Measurements from ENCODE around the gene ARSI. TPM values are rescaled to one million over a fixed set of nuclear protein-coding genes. Genes with fewer than 3 reads are reported as not detected.

Gene ARSI
- polyA plus RNA-seq, 2 donors = 0.77 to 1.6 TPM

DNA sequence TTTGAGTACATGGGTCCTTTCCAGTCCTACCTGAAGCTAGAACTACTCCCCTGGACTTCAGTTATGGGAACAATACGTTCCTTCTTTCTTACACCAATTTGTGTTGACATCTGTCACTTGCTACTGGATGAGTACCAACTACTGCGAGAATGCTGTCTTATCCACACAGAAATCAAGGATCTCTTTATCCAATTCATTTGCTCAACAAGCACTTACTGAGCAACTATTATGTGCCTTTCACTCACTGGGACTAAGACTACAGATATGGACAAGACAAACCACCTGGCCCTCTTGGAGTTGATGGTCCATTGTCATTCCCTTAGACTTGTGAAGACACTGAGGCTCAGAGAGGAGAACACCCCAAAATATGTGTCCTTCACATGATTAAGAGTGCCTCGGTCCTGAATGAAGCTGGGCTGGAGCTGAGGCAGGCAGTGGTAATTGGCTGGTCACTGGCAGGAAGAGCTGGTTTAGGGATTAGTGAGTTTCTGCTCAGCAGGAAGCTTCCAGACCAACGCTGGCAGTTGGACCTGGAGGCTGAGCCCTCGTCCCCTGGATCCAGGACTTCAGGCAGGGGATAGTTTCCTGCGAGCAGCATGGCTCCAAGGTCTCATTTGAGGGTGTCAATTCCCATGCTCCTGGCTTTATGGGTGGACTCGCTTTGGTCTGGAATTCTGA, 8.4 kb upstream of the ARSI start:
- H3K27me3 ChIP-seq (ENCODE audit: control insufficient read depth in 1 of 2, insufficient read depth in 2 of 2, low read length in 2 of 2) = no peaks in the 10 kb centered on the region
- no peak overlapping the region for H3K4me3 ChIP-seq (ENCODE audit: low read depth in 1 of 2, low read length in 2 of 2)
- H3K36me3 ChIP-seq (ENCODE audit: control insufficient read depth in 2 of 2, insufficient read depth in 2 of 2, low read length in 1 of 2) = no peaks in the 10 kb centered on the region
- no peaks in the 10 kb centered on the region for H3K9me3 ChIP-seq (ENCODE audit: control insufficient read depth in 2 of 2, insufficient read depth in 1 of 2, low read depth in 1 of 2, low read length in 1 of 2)
- H3K27ac ChIP-seq (ENCODE audit: low read depth in 2 of 2, low read length in 1 of 2) = no peak overlapping the region
- 82 to 85% methylated on average over 7 of the region's 7 CpGs for WGBS, 2 donors
- no peaks in the 10 kb centered on the region for H3K4me1 ChIP-seq (ENCODE audit: control insufficient read depth in 2 of 2, insufficient read depth in 2 of 2, low read length in 1 of 2)

DNA sequence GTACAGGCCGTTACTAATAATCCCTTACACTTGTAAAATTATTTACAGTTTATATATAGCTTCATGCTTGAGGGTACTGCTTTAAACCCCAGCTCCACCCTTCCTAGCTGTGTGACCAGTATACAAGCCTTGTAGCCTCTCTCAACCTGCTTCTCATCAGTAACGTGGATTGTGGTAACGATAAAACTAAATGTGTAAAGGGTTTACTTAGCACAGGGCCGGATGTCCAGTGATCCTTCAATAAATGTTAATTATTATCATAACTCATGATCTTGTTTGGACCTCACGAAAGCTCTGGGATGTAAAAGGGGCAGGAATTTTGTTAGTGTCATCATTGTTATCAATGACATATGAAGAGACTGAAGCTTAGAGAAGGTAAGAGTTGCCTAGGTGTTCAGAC, 7.5 kb upstream of the ARSI start:
- Histone ChIP-seq H3K27ac (ENCODE audit: low read depth in 2 of 2, low read length in 1 of 2) (no peak overlapping the region), H3K9me3 (ENCODE audit: control insufficient read depth in 2 of 2, insufficient read depth in 1 of 2, low read depth in 1 of 2, low read length in 1 of 2) (no peaks in the 10 kb centered on the region), H3K27me3 (ENCODE audit: control insufficient read depth in 1 of 2, insufficient read depth in 2 of 2, low read length in 2 of 2) (no peaks in the 10 kb centered on the region), H3K36me3 (ENCODE audit: control insufficient read depth in 2 of 2, insufficient read depth in 2 of 2, low read length in 1 of 2) (no peaks in the 10 kb centered on the region), H3K4me3 (ENCODE audit: low read depth in 1 of 2, low read length in 2 of 2) (no peak overlapping the region), H3K4me1 (ENCODE audit: control insufficient read depth in 2 of 2, insufficient read depth in 2 of 2, low read length in 1 of 2) (no peaks in the 10 kb centered on the region)
- WGBS, 2 donors = 80 to 82% methylated on average over 5 of the region's 5 CpGs

DNA sequence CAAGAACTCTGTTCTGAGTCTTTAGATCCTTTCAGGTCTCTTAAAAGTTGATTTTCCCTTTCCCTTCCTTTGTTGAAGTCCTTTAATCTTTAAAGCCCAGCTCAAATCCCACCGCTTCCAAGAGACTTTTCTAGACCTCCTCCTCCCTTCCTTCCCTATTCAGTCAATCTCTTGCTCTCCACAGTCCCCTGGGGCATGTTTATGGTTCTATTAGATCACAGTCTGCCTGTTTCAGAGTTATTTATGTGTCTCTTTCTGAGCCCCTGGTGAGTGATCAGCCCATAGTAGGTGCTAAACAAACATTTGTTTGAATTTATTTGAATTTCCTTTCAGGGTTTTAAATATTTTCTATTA, 7.2 kb upstream of the ARSI start:
- no peak overlapping the region for H3K4me3 ChIP-seq (ENCODE audit: low read depth in 1 of 2, low read length in 2 of 2)
- H3K9me3 ChIP-seq (ENCODE audit: control insufficient read depth in 2 of 2, insufficient read depth in 1 of 2, low read depth in 1 of 2, low read length in 1 of 2) = no peaks in the 10 kb centered on the region
- H3K27me3 ChIP-seq (ENCODE audit: control insufficient read depth in 1 of 2, insufficient read depth in 2 of 2, low read length in 2 of 2) = no peaks in the 10 kb centered on the region
- WGBS, 2 donors = 86 to 88% methylated on average over 1 of the region's 1 CpG
- H3K4me1 ChIP-seq (ENCODE audit: control insufficient read depth in 2 of 2, insufficient read depth in 2 of 2, low read length in 1 of 2) = no peaks in the 10 kb centered on the region
- H3K36me3 ChIP-seq (ENCODE audit: control insufficient read depth in 2 of 2, insufficient read depth in 2 of 2, low read length in 1 of 2) = no peaks in the 10 kb centered on the region
- no peak overlapping the region for H3K27ac ChIP-seq (ENCODE audit: low read depth in 2 of 2, low read length in 1 of 2)

DNA sequence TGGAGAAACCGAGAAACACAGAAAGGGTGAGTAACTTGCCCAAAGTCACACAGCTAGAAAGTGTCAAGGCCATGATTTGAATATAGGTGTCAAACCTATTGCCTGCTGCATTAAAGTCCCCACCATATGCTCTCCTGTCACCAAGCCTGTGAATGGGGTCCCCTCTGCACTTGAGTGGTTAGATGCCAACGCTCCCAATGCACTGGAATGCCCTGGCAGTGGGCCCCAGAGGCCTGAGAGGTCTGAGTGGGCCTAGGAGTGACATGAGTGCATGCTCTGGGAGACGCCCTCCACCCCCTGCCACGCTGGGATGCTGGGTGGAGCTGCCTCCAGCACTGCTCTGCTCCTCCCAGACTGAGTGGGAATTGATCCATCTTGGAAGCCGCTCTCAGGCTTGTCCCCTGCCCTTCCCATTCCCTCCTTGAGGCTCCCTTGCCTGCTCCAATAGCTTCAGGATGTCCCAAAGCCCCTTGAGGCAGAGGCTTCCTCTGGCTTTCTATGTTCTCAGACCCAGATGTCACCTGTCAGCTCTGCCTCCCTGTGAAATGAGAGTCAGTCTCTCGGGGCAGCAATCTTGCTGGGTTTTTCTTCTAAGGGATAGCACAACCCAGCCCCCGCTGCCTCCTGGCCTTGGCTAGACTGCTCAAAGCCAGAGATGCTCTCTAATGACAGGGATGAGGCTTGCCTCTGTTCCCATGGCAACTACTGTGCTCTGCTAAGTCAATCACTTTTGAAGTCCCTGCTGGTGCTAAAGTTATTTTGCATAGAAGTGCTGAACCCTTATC, 6.6 kb upstream of the ARSI start:
- Histone ChIP-seq H3K9me3 (ENCODE audit: control insufficient read depth in 2 of 2, insufficient read depth in 1 of 2, low read depth in 1 of 2, low read length in 1 of 2) (no peaks in the 10 kb centered on the region), H3K27ac (ENCODE audit: low read depth in 2 of 2, low read length in 1 of 2) (no peak overlapping the region), H3K4me3 (ENCODE audit: low read depth in 1 of 2, low read length in 2 of 2) (no peak overlapping the region), H3K27me3 (ENCODE audit: control insufficient read depth in 1 of 2, insufficient read depth in 2 of 2, low read length in 2 of 2) (no peaks in the 10 kb centered on the region), H3K36me3 (ENCODE audit: control insufficient read depth in 2 of 2, insufficient read depth in 2 of 2, low read length in 1 of 2) (no peaks in the 10 kb centered on the region), H3K4me1 (ENCODE audit: control insufficient read depth in 2 of 2, insufficient read depth in 2 of 2, low read length in 1 of 2) (no peaks in the 10 kb centered on the region)
- WGBS, 2 donors = 61 to 63% methylated on average over 7 of the region's 7 CpGs

DNA sequence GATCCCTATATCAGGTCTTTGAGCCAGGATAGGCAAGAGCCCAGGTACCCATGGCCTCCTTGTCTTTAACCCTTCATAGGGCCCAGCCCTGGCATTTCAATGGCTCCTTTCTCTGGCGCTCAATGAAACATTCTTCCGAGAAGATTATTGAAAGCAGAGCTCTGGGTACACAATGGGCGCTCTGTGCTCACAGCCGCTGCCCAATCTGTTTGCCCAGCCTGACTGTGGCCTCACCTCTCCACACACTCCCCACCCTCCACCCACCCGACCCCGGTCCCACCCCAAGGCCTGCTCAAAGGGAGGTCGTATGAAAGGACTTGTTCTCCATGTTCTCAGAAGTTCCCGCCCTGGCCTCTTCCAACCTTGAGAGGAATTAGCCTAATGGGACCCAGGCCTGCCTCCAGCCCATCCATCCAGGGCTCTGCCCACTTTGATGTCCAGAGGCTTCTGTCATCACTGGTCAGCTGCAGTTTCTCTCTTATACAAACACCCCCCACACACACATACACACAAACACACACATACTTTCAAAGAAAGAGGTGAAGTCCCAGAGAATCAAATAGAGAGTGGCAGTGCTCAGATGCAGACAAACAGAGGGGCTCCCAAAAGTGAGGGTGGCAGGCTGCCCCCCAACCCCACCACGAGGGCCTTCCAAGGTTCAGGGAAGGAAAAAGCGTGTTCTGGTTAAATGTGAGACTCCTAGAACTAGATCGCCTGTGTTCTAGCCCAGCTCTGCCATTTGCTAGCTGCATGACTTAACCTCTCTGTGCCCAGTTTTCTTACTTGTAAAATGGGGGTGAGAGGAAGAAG, 5.1 kb upstream of the ARSI start:
- no peaks in the 10 kb centered on the region for H3K27me3 ChIP-seq (ENCODE audit: control insufficient read depth in 1 of 2, insufficient read depth in 2 of 2, low read length in 2 of 2)
- WGBS, 2 donors = 70 to 79% methylated on average over 11 of the region's 11 CpGs
- H3K27ac ChIP-seq (ENCODE audit: low read depth in 2 of 2, low read length in 1 of 2) = no peak overlapping the region
- no peak overlapping the region for H3K4me3 ChIP-seq (ENCODE audit: low read depth in 1 of 2, low read length in 2 of 2)
- H3K9me3 ChIP-seq (ENCODE audit: control insufficient read depth in 2 of 2, insufficient read depth in 1 of 2, low read depth in 1 of 2, low read length in 1 of 2) = no peaks in the 10 kb centered on the region
- no peaks in the 10 kb centered on the region for H3K36me3 ChIP-seq (ENCODE audit: control insufficient read depth in 2 of 2, insufficient read depth in 2 of 2, low read length in 1 of 2)
- H3K4me1 ChIP-seq (ENCODE audit: control insufficient read depth in 2 of 2, insufficient read depth in 2 of 2, low read length in 1 of 2) = peaks cover 0 to 3% of the 10 kb centered on the region in 2 donors

DNA sequence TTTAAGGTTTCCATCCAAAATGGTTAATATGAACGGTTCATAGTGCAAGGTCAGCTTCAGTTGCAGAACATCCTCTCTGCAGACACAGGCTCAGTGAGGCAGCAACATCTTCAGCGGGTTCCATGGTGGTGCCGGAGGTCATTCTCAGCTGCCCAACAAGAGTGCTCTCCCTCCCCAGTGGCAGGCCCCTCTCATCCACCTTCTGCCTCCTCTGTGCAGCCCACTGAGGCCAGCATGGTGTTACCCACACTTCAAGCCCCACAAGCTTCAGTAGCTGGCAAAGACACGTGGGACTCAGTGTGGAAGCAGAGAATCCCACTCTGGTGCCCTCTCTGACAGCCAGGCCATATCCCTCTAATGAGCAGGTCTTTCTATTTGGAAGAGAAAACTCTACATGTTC, 4.1 kb upstream of the ARSI start:
- Histone ChIP-seq H3K4me3 (ENCODE audit: low read depth in 1 of 2, low read length in 2 of 2) (no peak overlapping the region), H3K36me3 (ENCODE audit: control insufficient read depth in 2 of 2, insufficient read depth in 2 of 2, low read length in 1 of 2) (no peaks in the 10 kb centered on the region), H3K4me1 (ENCODE audit: control insufficient read depth in 2 of 2, insufficient read depth in 2 of 2, low read length in 1 of 2) (peaks cover 5 to 11% of the 10 kb centered on the region in 2 donors), H3K27ac (ENCODE audit: low read depth in 2 of 2, low read length in 1 of 2) (no peak overlapping the region), H3K9me3 (ENCODE audit: control insufficient read depth in 2 of 2, insufficient read depth in 1 of 2, low read depth in 1 of 2, low read length in 1 of 2) (no peaks in the 10 kb centered on the region), H3K27me3 (ENCODE audit: control insufficient read depth in 1 of 2, insufficient read depth in 2 of 2, low read length in 2 of 2) (no peaks in the 10 kb centered on the region)
- WGBS, 2 donors = 92 to 93% methylated on average over 4 of the region's 4 CpGs

DNA sequence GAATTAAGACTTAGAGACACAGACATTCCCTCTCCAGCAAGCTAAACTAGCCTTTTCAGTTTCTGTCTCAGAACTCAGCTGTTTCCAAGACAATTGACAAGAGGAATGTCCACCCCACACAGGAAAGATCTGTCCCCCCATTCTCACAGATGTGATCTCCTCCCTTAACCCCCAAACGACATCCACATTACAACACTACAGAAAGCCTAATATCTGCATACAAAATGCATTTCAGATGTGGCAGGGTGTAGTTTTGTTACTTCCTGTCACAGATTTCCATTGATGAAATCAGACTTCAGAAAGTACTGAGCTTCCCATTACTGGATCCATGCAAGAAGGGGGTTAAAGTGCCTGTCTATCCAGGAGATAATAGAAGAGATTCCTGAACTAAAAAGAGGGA, 2.9 kb upstream of the ARSI start:
- H3K4me1 ChIP-seq (ENCODE audit: control insufficient read depth in 2 of 2, insufficient read depth in 2 of 2, low read length in 1 of 2) = peaks cover 9 to 11% of the 10 kb centered on the region in 2 donors
- no peak overlapping the region for H3K4me3 ChIP-seq (ENCODE audit: low read depth in 1 of 2, low read length in 2 of 2)
- no peaks in the 10 kb centered on the region for H3K9me3 ChIP-seq (ENCODE audit: control insufficient read depth in 2 of 2, insufficient read depth in 1 of 2, low read depth in 1 of 2, low read length in 1 of 2)
- H3K36me3 ChIP-seq (ENCODE audit: control insufficient read depth in 2 of 2, insufficient read depth in 2 of 2, low read length in 1 of 2) = no peaks in the 10 kb centered on the region
- H3K27me3 ChIP-seq (ENCODE audit: control insufficient read depth in 1 of 2, insufficient read depth in 2 of 2, low read length in 2 of 2) = no peaks in the 10 kb centered on the region
- WGBS, 2 donors = 40 to 47% methylated on average over 1 of the region's 1 CpG
- H3K27ac ChIP-seq (ENCODE audit: low read depth in 2 of 2, low read length in 1 of 2) = no peak overlapping the region

DNA sequence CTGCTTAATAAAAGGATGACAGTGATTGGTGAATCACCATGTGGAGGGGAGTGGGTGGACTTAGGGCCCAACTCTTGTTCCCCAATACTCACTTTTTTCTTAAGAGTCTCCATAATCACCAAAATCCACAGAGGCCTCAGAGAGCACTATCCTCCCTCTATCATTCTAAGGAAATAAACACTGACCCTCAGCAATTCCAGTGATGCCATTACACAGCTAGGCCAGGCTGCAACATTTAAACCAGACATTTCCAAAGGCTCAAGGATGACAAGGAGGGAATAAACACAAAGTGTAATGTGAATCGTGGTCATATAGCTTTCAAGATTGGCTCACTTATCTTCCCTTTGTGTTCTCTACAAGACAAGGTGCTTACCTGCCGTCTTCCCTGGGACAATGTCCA, 2.4 kb upstream of the ARSI start:
- H3K4me3 ChIP-seq (ENCODE audit: low read depth in 1 of 2, low read length in 2 of 2) = no peak overlapping the region
- no peaks in the 10 kb centered on the region for H3K27me3 ChIP-seq (ENCODE audit: control insufficient read depth in 1 of 2, insufficient read depth in 2 of 2, low read length in 2 of 2)
- peaks cover 11% of the 10 kb centered on the region in 2 donors for H3K4me1 ChIP-seq (ENCODE audit: control insufficient read depth in 2 of 2, insufficient read depth in 2 of 2, low read length in 1 of 2)
- H3K9me3 ChIP-seq (ENCODE audit: control insufficient read depth in 2 of 2, insufficient read depth in 1 of 2, low read depth in 1 of 2, low read length in 1 of 2) = no peaks in the 10 kb centered on the region
- no peak overlapping the region for H3K27ac ChIP-seq (ENCODE audit: low read depth in 2 of 2, low read length in 1 of 2)
- no peaks in the 10 kb centered on the region for H3K36me3 ChIP-seq (ENCODE audit: control insufficient read depth in 2 of 2, insufficient read depth in 2 of 2, low read length in 1 of 2)
- WGBS, 2 donors = 50 to 72% methylated on average over 2 of the region's 2 CpGs

DNA sequence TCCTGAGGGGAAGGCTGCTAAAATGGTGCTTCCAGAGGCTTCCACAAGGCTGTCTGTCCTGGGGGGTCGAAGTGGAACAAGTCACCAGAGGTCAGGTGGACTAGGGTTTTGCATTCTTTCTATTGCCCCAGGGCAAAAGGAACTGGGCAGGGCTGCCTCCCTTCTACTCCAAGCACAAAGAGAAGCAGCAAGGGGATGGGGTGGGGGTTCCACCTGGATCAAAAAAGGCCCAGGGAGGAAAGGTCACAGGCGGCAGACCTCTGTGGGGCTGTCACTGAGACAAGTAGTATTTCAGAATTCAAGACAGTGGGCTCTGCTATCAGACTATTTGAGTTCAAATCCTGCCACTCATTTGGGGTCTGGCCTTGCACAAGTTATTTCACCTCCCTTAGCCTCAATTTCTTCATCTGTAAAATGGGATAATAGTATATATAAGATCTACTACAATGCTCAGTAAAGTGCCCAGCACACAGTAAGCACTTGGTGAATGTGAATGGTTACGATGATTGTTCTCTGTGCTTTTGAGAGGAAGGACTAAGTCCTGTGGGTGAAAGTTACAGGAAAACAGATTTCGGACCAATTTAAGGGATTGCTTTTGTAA, 1.9 kb upstream of the ARSI start:
- WGBS, 2 donors = 77 to 78% methylated on average over 4 of the region's 4 CpGs
- Histone ChIP-seq H3K4me3 (ENCODE audit: low read depth in 1 of 2, low read length in 2 of 2) (no peak overlapping the region), H3K9me3 (ENCODE audit: control insufficient read depth in 2 of 2, insufficient read depth in 1 of 2, low read depth in 1 of 2, low read length in 1 of 2) (no peaks in the 10 kb centered on the region), H3K27ac (ENCODE audit: low read depth in 2 of 2, low read length in 1 of 2) (no peak overlapping the region), H3K36me3 (ENCODE audit: control insufficient read depth in 2 of 2, insufficient read depth in 2 of 2, low read length in 1 of 2) (no peaks in the 10 kb centered on the region), H3K4me1 (ENCODE audit: control insufficient read depth in 2 of 2, insufficient read depth in 2 of 2, low read length in 1 of 2) (peaks cover 11% of the 10 kb centered on the region in 2 donors), H3K27me3 (ENCODE audit: control insufficient read depth in 1 of 2, insufficient read depth in 2 of 2, low read length in 2 of 2) (no peaks in the 10 kb centered on the region)

All from esophagus (tissue), 2 donors.